Left renal pelvis (tissue), 4 donors: Measurements from ENCODE around the gene METTL9. TPM values are rescaled to one million over a fixed set of nuclear protein-coding genes. Genes with fewer than 3 reads are reported as not detected.

Source experiments
- DNase-seq, 4 donors: peaks; one replicate each; pipeline ENCODE4 v3.0.0-alpha.2; 2013; ENCODE audit warnings: low read depth in 4 of 4, low spot score in 3 of 4
- polyA plus RNA-seq, 4 donors: library from polyadenylated mRNA; unstranded; fragments of 120-200 nt; gene quantifications; one replicate each; pipeline ENCODE4 v1.2.1, GENCODE V29; 2013; ENCODE audit not compliant: insufficient read length in 4 of 4

Gene METTL9
- polyA plus RNA-seq, 4 donors = 146 to 285 (median 255) TPM

DNA sequence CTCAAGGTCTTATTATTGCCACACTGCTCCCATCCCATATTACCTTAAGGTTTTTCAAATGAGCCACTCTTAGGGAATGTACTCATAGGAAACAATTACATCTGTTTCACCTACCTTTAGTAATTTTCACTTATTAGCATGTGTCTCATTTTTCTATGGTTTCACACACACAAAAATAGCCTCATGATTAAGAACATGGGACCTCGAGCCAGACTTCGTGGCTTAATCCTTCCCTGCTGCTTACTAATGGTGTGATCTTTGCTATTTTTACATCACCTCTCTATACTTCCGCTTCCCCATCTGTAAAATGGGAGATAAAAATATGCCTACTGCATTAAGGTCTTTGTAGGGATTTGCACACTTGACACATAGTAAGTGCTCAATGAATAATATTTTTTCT is 102.9 kb downstream of the METTL9 start:
- no peak for DNase-seq

DNA sequence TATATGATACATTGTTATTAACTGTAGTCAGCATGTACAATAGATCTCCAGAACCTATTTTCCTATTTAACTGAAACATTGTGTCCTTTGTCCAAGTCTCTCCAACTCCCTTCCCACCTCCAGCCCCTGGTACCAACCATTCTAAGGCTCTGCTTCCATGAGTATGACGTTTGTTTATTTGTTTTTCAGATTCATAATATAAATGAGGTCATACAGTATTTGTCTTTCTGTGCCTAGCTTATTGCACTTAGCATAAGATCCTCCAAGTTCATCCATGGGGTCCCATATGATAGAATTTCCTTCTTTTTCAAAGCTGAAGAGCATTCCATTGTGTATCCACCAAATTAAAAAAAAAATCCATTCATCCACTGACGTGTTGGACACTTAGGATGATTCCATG is 103.8 kb downstream of the METTL9 start:
- DNase-seq = no peak

DNA sequence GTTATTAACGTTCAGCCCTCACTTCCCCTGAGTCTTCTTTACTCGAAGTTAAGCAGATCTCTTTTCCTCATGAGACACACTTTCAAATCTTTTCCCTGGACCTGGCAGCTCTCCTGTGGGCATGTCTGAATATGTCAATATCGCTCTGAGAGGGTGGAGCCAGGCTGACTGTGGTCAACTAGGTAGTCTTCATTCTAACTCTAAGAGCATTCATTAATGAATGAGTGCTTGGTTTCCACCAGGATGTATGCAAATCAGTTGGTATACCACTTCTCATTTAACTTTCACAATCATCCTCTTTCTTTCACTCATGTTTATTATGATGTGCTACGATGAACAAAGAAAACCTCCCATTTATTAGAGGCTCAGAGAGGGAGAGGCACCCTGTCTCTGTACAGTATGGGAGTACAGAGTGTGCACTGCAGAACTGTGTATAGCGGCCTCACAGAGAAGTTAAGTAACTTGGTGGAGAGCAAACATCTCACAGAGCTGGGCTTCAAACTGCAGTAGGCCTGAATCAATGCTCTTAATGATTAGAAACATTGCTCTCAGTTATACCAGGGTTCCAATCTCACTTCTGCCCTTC is 104.3 kb downstream of the METTL9 start:
- no peak for DNase-seq

DNA sequence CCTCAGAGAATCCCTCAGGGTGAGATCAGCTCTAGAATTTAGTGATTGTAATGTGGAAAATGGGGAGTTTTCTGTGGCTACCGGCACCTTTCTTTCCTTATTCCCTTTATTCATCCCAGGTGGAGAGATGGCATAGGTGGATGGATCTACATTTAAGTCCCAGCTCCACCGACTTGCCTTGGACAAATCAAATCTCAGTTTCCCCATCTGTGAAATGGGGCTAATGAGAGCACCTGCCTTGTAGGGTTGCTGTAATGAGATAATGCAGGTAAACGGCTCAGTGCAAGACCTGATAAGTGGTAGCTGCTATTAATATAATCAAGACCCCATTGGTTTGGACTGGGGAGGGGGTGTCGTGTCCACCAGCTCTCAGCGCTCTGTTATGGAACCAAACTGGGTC is 104.9 kb downstream of the METTL9 start:
- no peak for DNase-seq

DNA sequence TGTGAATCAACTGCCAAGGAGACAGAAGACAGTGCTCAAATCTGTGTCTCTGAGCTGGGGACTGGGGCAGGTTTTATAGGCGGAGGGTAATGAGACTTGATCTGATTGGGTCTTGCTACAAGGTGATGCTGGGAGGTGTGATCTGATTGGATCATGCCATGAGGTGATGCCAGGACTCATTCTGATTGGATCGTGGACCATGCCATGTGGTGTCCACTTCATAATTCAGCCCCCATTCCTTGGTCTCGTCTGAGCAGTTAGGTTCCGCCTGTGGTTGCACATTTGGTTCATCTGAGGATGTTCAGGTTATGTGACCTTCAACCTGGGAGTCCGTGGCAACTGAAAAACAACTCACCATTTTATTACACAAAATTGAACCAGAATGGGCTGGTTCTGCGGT is 105.4 kb downstream of the METTL9 start:
- DNase-seq = no peak

Other genes starting within 250 kb of the METTL9 start
- gene IGSF6, start 53.0 kb downstream of the METTL9 start, polyA plus RNA-seq = 1 to 10 TPM; 2.7 to 7.6 (median 5.0) TPM
- gene OTOA, start 64.4 kb downstream of the METTL9 start, polyA plus RNA-seq = under 1 TPM; 0.13 to 0.20 (median 0.17) TPM